ENCODE data around the gene CCDC197. TPM values are rescaled to one million over a fixed set of nuclear protein-coding genes. Genes with fewer than 3 reads are reported as not detected.

Gene CCDC197
- total RNA-seq, 1 experiment from 2014 or later: not detected

- H2AFZ ChIP-seq (ENCODE audit: low read length): no peak overlapping the region
- no peak overlapping the region for H3K14ac ChIP-seq (ENCODE audit: insufficient read depth, low read length)
- Mint-ChIP-seq H3K36me3 (ENCODE audit: insufficient read depth in 1 of 3, low read depth in 3 of 3) (no peaks in the 10 kb centered on the region), H3K4me3 (no peak overlapping the region), H3K9me3 (no peaks in the 10 kb centered on the region), H3K27me3 (ENCODE audit: low read depth) (peaks cover 5% of the 10 kb centered on the region), H3K4me1 (peaks cover 7 to 17% of the 10 kb centered on the region in 2 experiments), H3K27ac (no peak overlapping the region)
- no CpG with 5 or more reads among the region's 14 CpGs for WGBS (ENCODE audit: extremely low coverage, insufficient read length, low lambda C conversion rate)
- H3K9me3 ChIP-seq (ENCODE audit: control insufficient read depth, low read depth, low read length): no peaks in the 10 kb centered on the region
- H3K23ac ChIP-seq (ENCODE audit: insufficient read length, low read depth, low read length): no peak overlapping the region
- no peak overlapping the region for H3K27ac ChIP-seq (ENCODE audit: insufficient read length, low read depth, low read length)
- H4K91ac ChIP-seq (ENCODE audit: insufficient read length, low read depth, low read length): no peak overlapping the region
- no peaks in the 10 kb centered on the region for H3K79me2 ChIP-seq (ENCODE audit: insufficient read depth, low read length)
- no peak overlapping the region for H3K56ac ChIP-seq (ENCODE audit: insufficient read length, low read depth, low read length)
- no peak for DNase-seq
- H4K5ac ChIP-seq (ENCODE audit: insufficient read length, low read depth, low read length): no peak overlapping the region
- no peak overlapping the region for H3K4ac ChIP-seq (ENCODE audit: low read depth, low read length)
- no peaks in the 10 kb centered on the region for H3K23me2 ChIP-seq (ENCODE audit: insufficient read length, low read depth, low read length, poor library complexity, severe bottlenecking)
- H2BK20ac ChIP-seq (ENCODE audit: low read depth, low read length, poor library complexity, severe bottlenecking): no peak overlapping the region
- no peaks in the 10 kb centered on the region for H3K4me1 ChIP-seq (ENCODE audit: insufficient read depth, low read length)
- no peak overlapping the region for H4K8ac ChIP-seq (replicated peaks; ENCODE audit: insufficient read length, low read depth, low read length)
- H3K27me3 ChIP-seq (ENCODE audit: insufficient read depth, low read length): no peaks in the 10 kb centered on the region
- H3K9ac ChIP-seq (ENCODE audit: extremely low read depth, insufficient read length, low read length): no peak overlapping the region
- H2BK12ac ChIP-seq (ENCODE audit: insufficient read length, low read depth, low read length): no peak overlapping the region
- no peak overlapping the region for H2BK5ac ChIP-seq (ENCODE audit: insufficient read length, low read length)
- H3K18ac ChIP-seq (ENCODE audit: insufficient read length, low read depth, low read length): no peak overlapping the region
- H2BK120ac ChIP-seq (ENCODE audit: low read depth, low read length, poor library complexity, severe bottlenecking): no peak overlapping the region
- H4K20me1 ChIP-seq (ENCODE audit: control insufficient read depth, insufficient read depth, insufficient read length): no peaks in the 10 kb centered on the region
- no peak overlapping the region for H3K4me2 ChIP-seq (ENCODE audit: insufficient read depth, insufficient read length, low read length)
- H3T11ph ChIP-seq (ENCODE audit: low read length): no peak overlapping the region
- TF ChIP-seq, protein P1, sequence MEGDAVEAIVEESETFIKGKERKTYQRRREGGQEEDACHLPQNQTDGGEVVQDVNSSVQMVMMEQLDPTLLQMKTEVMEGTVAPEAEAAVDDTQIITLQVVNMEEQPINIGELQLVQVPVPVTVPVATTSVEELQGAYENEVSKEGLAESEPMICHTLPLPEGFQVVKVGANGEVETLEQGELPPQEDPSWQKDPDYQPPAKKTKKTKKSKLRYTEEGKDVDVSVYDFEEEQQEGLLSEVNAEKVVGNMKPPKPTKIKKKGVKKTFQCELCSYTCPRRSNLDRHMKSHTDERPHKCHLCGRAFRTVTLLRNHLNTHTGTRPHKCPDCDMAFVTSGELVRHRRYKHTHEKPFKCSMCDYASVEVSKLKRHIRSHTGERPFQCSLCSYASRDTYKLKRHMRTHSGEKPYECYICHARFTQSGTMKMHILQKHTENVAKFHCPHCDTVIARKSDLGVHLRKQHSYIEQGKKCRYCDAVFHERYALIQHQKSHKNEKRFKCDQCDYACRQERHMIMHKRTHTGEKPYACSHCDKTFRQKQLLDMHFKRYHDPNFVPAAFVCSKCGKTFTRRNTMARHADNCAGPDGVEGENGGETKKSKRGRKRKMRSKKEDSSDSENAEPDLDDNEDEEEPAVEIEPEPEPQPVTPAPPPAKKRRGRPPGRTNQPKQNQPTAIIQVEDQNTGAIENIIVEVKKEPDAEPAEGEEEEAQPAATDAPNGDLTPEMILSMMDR (conservative IDR thresholded peaks at IDR 0.05): peak; percentile 65
- no peak overlapping the region for H2BK15ac ChIP-seq (ENCODE audit: low read depth, low read length)
- no peak overlapping the region for H2AK5ac ChIP-seq (ENCODE audit: insufficient read length, low read length)
- H3K79me1 ChIP-seq (ENCODE audit: insufficient read depth, low read depth, low read length, poor library complexity, severe bottlenecking): no peaks in the 10 kb centered on the region
These were observed 8.4 kb downstream of the CCDC197 start for GRCh38 chr14:94005324-94006073.

Measured in H9 (cell line).